NCI-H146 (cell line): ENCODE measurements around the gene CDKN1B.

Experiments
- DNase-seq: peaks from one replicate; lab custom pipeline; 2025; lab: John Stamatoyannopoulos, UW

Gene CDKN1B

DNA sequence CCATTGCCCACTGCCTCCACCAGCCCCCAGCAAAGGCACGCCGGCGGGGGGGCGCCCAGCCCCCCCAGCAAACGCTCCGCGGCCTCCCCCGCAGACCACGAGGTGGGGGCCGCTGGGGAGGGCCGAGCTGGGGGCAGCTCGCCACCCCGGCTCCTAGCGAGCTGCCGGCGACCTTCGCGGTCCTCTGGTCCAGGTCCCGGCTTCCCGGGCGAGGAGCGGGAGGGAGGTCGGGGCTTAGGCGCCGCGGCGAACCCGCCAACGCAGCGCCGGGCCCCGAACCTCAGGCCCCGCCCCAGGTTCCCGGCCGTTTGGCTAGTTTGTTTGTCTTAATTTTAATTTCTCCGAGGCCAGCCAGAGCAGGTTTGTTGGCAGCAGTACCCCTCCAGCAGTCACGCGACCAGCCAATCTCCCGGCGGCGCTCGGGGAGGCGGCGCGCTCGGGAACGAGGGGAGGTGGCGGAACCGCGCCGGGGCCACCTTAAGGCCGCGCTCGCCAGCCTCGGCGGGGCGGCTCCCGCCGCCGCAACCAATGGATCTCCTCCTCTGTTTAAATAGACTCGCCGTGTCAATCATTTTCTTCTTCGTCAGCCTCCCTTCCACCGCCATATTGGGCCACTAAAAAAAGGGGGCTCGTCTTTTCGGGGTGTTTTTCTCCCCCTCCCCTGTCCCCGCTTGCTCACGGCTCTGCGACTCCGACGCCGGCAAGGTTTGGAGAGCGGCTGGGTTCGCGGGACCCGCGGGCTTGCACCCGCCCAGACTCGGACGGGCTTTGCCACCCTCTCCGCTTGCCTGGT, at the start of gene CDKN1B:
Gene CDKN1B (plus strand): TSS at position 576 of the 793 bp plus-strand sequence. CDS start 472 bp downstream, outside the sequence.
- peak; percentile 93 for DNase-seq

DNA sequence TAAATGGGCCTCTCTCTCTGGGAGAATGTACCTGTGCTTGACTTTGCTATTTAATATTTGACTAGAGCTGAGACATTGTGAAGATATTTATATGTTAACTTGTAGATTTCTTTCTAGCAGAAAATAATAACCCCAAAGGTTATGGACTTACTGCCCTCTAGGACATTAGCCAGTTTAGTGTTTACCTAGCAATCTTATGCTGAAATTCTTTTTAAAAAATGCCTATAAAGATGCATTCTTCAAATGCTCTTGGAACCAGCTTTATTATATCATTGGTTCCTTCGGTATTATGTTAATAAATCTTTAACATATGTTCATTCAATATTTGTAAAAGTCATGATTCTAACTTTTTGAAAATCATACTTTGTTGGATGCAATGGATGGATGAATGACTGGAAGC, 49.2 kb upstream of the CDKN1B start:
- DNase-seq: no peak

DNA sequence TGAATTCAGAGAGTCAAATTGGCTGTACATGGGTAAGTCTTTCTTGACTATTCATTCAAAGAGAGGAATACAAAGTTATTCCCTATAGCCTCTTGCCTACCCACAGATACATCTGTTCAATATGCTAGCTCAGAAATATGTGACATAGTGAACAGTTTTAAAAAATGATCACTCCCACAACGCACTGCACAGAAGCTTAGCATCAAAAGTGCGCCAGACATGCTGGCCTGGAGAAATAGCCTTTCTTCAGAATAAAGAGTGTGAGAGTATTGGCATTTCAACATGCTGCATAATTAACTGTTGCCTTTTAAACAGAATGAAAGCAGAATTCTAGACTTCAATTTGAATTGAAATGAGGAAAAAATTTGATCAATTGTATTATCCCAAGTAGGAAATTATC, 48.1 kb upstream of the CDKN1B start:
- no peak for DNase-seq

- no peak for DNase-seq
These were observed 45.1 kb upstream of the CDKN1B start for GRCh38 chr12:12671850-12672660.

DNA sequence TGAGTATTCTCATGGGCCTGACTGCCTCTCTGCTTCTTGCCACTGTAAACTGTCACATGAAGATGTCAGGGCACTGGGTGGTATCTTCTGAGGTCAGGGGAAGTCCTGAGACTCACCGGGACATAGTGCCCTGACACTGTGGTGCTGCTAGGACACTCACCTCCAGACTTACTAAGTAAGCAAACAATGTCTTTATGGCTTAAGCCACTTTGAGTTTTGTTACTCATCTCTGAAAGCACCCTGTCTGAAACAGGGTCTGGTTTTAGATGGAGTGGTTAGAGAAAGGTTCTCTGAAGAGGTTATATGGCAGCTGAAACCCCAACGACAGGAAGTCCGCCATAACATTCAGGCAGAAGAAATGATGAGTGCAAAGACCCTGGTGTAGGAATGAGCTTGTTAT, 43.9 kb upstream of the CDKN1B start:
- DNase-seq: no peak

GRCh38 chr12:12676605-12677004, 40.6 kb upstream of the CDKN1B start:
- no peak for DNase-seq

GRCh38 chr12:12681061-12681765, 36.0 kb upstream of the CDKN1B start:
- peak; percentile 89 for DNase-seq

DNA sequence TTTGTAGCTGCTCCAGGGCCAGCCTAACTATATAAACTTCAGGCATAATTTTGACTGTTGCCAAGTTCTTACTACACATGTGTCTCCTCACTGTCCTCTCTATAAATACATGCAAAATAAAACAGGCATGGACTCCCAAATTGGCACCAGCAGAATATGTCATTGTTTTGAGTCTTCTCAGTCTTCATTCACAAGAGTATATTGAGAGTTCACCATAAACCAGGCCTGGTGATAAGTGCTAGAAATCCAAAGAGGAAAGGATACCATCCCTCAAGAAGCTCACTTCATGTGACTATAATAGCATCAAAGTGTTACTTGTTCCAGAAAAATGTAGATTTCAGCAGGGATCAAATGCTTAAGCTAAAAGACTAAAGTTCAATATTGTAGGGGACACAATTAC, 34.9 kb upstream of the CDKN1B start:
- no peak for DNase-seq

DNA sequence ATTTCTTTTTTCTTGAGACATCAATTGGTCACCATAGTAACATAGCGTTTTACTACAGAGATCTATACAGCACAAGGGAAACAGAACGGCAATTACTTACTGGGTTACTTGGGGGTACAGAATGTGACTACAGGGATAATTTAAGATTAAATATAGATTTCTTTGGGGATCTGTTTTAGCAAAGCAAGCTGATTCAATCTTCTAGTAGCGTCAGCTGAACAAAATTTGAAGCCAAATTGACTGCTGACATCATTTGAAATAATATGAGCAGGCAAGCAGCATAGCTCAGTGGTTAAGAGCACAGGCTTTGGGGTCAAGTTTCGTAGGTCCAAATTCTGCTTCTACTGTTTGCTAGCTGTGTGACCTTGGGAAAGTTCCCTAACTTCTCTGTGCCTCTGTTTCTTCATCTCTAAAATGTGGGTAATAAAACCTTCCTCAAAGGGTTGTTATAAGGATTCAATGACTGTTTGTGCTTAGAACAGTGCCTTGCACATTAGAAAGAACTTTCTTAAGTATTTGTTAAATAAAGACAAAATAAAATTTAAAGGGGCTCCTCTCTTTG, 34.0 kb upstream of the CDKN1B start:
- DNase-seq: no peak

- no peak for DNase-seq
These were observed 33.4 kb upstream of the CDKN1B start for GRCh38 chr12:12683725-12684124.

DNA sequence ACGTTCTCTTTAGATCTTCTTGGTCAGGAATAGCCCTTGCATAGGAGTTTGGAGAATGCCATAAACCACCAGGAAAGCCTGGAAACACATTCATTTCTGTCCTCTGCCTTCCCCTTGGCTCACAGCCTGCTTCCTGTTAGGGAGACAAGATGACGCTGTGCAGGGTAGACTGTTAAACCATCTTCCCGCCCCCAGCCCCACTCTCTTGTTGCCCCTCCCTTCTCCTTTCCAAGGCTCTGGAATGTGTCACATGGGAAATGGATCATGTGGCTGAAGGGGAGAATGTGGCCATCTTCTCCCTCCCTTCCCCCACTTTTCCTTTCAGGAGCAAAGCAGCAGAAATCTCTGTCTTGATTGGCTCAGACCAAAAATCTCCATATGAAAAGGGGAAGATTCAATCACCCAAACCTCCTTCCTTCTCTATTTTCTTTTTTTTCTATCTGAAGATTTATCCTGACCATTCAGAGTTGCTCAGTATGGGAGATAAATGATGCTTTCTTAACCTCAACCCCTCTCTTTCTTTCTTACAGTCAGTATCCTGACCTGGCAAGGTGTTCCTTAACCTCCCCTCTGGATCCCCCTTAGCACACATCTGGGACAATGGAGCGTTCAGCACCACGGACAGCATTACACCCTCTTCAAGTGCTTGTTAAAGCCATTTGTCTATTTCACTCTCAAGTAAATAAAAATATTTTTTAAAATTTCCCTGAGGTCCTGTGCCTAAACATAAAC, 32.6 kb upstream of the CDKN1B start:
- DNase-seq: peak; percentile 66

GRCh38 chr12:12685305-12685704, 31.9 kb upstream of the CDKN1B start:
- peak; percentile 77 for DNase-seq

DNA sequence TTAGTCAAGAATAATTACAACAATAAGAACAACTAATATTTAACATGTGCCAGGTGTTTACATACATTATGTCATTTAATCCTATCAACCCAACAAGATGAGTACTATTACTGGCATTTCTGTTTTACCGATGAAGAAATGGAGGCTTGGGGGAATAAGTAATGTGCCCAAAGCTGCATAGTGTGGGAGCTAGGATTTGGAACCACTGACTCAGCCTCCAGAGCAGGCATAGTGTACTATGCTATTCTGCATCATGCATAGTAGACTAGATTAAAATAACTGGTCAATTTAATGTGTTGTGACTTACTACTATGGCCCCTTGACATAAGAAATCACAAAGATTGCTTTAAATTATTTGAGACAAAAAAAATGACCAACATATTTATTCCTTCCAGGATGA, 30.7 kb upstream of the CDKN1B start:
- DNase-seq: no peak

DNA sequence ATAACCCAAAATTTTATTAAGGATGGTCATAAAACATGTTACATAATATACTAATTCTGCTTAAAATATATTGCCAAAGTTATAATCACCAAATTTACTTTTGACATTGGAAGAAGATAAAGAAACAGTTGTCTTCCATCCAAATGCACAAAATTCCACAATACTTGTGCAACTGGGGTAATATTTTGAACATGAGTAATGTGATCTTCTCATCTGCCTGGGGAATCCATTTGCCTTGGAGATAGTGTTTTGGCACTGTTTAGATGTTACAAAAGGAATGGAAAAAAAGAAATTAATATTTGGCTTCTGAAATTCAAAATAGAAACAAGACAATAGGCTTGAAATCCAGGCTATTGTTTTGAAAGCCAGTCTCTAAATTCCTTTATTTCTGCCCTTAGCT, 30.2 kb upstream of the CDKN1B start:
- no peak for DNase-seq

- no peak for DNase-seq
These were observed 27.4 kb upstream of the CDKN1B start for GRCh38 chr12:12689647-12690300.

GRCh38 chr12:12691549-12691948, 25.6 kb upstream of the CDKN1B start:
- no peak for DNase-seq

GRCh38 chr12:12693111-12693671, 24.0 kb upstream of the CDKN1B start:
- peak; percentile 31 for DNase-seq

DNA sequence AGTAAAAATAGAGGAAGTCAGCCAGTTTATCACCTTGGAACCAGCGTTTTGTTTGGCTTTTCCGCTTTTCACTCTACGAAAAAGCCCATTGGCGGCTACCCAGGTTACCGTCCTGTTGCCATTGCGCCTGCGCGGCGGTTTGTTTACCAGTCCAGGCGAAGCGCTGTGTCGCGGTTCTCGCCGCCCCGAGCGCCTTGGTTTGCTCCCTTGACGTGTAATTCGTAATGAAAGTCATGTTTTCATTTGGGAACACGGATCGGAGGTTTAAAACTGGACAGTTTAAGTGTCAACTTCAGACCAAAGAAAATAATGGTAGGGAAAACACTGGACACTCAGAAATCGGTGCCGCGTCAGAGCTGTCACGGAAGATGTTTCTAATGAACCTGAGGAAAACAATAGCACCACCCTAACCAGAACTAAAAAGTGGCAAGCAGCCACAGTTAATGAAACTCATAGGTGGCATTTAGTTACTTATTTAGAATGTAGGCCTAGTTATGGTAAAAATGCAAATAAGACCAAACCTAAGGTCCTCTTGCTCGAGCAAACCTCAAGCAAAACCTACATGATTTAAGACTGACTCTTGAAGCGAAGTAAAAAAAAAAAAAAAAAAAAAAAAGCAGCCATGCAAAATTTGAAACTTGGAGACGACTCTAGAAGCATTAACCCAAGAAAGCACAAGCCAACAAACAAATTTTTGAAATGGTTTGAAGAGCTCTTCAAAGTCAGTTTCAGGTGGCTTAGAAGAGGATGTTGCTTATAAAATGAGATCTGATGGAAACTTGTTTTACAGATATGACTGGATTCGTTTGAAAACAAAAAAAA, 20.4 kb upstream of the CDKN1B start:
- DNase-seq: peak; percentile 93

DNA sequence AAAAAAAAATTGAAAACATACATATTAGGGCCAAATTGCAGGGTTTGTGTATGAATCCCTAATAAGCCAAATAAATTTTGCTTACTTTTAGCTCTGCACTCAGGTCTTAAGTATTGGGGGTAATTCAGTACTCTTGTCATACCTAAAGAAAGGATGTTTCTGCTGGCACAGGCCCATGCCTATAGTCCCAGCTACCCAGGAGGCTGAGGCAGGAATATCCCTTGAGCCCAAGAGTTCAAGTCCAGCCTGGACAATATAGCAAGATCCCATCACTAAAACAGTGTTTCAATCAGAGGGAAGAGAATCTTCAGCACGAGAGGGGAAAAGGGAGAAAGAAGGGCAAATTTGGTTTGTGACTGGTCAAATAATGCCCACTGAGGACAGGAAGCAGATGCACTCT, 17.8 kb upstream of the CDKN1B start:
- DNase-seq: no peak

- DNase-seq: no peak
These were observed 16.9 kb upstream of the CDKN1B start for GRCh38 chr12:12700254-12700653.
